Breast epithelium (tissue), 3 donors: ENCODE data around the gene RECQL.

Experiments used
- POLR2A ChIP-seq: fragments of 450-650 bp; IDR thresholded peaks from one replicate; pipeline ENCODE4 v1.6.1; 2016; ENCODE audit warnings: antibody characterized with exemption, mild to moderate bottlenecking, moderate library complexity
- POLR2AphosphoS5 ChIP-seq, 3 donors: sonication (generic); formaldehyde crosslinking; IDR thresholded peaks; one replicate each; pipeline ENCODE4 v1.6.1; 2017; ENCODE audit warnings: antibody characterized with exemption in 3 of 3
- TF ChIP-seq, protein P1 (sequence below), 3 donors: fragments of 450-650 bp; IDR thresholded peaks; one replicate each; pipeline ENCODE4 v1.5.1; 2016 to 2017; ENCODE audit warnings: antibody characterized with exemption in 3 of 3, mild to moderate bottlenecking in 3 of 3, moderate library complexity in 3 of 3

DNA sequence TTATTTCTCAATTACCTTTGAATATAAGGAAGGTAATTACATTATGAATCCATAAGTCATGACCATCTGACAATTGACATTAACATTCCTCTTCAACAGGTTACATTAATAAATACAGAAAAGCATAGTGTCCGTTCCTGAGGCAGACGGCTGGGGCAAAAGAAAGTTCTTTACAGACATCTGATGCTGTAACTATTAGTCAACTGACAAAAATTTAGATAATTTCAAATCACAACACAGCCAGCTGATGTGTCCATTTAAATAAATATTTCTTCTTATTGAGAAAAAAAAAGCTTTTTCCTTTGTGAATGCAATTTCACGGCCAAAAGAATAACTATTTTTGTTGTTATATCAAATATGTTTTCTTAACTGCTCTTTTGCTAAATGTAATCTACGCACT is 73.2 kb downstream of the RECQL start:
- TF ChIP-seq, protein P1, sequence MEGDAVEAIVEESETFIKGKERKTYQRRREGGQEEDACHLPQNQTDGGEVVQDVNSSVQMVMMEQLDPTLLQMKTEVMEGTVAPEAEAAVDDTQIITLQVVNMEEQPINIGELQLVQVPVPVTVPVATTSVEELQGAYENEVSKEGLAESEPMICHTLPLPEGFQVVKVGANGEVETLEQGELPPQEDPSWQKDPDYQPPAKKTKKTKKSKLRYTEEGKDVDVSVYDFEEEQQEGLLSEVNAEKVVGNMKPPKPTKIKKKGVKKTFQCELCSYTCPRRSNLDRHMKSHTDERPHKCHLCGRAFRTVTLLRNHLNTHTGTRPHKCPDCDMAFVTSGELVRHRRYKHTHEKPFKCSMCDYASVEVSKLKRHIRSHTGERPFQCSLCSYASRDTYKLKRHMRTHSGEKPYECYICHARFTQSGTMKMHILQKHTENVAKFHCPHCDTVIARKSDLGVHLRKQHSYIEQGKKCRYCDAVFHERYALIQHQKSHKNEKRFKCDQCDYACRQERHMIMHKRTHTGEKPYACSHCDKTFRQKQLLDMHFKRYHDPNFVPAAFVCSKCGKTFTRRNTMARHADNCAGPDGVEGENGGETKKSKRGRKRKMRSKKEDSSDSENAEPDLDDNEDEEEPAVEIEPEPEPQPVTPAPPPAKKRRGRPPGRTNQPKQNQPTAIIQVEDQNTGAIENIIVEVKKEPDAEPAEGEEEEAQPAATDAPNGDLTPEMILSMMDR (IDR thresholded peaks at IDR 0.05), result no peak
- no peak for TF ChIP-seq POLR2AphosphoS5 (IDR thresholded peaks at IDR 0.05)
- TF ChIP-seq POLR2A, result no peak
